NCI-H526 treated with DMSO at 0.1 percent for 48 hours (cell line): ENCODE results near the gene SLC6A3.

Experiments
- DNase-seq: peaks from one replicate; lab custom pipeline; 2025; lab: John Stamatoyannopoulos, UW

The SLC6A3 gene

GRCh38 chr5:1445313-1445688 is at the start of gene SLC6A3:
TSS of gene SLC6A3 (minus strand) at chr5:1445440. CDS start at chr5:1443197, 2,243 bp downstream.
- DNase-seq = no peak

- no peak for DNase-seq
These were observed 48.7 kb upstream of the SLC6A3 start for GRCh38 chr5:1493941-1494340.

DNA sequence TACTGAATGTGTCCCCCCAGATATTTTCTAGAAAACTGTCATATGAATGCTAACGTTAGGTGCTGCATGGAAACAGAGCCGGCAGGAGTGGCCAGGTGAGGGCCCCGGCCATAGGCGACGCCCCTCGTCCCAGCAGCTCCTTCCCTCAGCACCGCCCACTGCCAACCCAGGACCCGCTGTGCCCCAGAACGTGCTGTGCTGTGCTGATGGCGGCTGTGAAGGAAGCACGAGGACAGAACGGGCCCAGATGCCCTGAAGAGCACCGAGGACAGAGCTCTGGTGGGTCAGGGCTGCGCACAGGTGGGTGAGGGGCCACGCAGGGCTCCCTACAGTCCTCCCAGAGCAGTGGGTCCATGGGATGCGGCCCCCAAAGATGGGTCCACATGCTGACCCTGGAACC is 48.2 kb upstream of the SLC6A3 start:
- DNase-seq = no peak

DNA sequence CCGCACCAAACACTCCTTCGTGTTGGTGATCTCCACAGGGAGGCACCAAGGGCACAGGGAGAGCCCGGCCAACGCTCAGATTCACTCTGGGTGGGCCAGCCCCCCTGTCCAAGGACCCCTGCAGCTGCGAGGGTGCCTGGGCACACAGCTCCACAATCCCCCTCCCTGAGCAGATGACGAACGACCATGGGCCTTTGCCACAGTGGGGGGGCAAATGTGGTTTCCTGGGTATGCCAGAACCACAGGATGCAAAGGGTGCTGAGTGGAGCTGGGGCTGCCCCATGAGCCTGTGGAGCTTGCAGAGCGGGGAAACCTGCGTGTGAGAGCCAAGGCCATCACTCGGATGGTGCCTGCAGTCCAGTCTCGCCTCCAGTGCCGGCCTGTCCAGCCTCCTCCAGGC is 47.5 kb upstream of the SLC6A3 start:
- no peak for DNase-seq

- DNase-seq = no peak
These were observed 45.1 kb upstream of the SLC6A3 start for GRCh38 chr5:1490376-1490775.

GRCh38 chr5:1489754-1490153 is 44.5 kb upstream of the SLC6A3 start:
- DNase-seq = no peak

GRCh38 chr5:1488882-1489680 is 43.8 kb upstream of the SLC6A3 start:
- no peak for DNase-seq

DNA sequence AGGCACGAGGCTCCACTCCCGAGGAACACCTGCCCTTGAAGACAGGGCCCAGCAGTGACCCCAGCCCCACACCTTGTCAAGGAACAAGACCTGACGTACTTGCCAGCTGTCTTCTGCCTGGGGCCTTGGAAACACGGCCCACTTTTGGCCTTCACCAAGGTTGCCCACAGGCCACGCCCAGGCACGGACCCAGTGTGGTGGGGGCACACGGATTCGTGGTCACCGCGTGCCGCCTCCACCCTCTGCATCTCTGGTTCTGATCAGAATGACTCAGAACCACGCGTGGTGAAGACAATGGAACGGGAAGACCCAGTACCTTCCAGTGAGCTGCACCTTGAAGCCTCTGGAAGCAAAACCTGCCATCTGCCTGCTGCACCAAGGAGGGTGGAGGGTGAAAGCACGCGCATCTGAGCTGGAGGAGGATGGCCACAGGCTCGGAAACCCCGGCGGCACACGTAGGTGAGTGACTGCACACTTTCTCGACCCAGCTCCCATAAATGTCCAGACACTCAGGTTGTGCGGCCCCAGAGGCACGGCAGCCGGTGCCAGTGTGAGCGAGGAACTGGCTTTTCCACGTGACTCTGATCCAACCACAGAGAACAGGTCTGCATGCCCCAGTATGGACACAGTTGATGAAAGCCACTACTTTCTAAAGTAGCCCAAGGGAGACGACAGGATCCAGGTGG is 42.0 kb upstream of the SLC6A3 start:
- no peak for DNase-seq

DNA sequence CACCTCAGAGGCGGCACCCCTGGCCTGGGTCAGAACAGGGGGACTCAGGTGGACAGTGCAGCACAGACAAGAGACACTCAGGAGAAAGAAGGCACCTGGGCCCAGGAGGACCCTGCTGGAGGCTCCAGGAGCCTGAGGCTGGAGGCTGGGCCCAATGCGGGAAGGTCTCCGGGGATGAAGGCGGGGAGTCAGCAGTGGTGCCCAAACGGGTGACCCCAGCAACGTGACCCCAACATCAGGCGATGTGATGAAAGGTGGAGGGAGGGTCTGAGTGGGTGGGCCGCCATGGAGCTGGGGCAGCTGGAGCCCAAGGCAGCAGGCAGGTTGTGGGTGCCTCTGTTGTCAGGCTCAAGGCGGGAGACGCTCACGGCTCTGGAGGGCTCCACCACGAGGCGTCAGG is 41.0 kb upstream of the SLC6A3 start:
- no peak for DNase-seq

- no peak for DNase-seq
These were observed 40.4 kb upstream of the SLC6A3 start for GRCh38 chr5:1485579-1486118.

DNA sequence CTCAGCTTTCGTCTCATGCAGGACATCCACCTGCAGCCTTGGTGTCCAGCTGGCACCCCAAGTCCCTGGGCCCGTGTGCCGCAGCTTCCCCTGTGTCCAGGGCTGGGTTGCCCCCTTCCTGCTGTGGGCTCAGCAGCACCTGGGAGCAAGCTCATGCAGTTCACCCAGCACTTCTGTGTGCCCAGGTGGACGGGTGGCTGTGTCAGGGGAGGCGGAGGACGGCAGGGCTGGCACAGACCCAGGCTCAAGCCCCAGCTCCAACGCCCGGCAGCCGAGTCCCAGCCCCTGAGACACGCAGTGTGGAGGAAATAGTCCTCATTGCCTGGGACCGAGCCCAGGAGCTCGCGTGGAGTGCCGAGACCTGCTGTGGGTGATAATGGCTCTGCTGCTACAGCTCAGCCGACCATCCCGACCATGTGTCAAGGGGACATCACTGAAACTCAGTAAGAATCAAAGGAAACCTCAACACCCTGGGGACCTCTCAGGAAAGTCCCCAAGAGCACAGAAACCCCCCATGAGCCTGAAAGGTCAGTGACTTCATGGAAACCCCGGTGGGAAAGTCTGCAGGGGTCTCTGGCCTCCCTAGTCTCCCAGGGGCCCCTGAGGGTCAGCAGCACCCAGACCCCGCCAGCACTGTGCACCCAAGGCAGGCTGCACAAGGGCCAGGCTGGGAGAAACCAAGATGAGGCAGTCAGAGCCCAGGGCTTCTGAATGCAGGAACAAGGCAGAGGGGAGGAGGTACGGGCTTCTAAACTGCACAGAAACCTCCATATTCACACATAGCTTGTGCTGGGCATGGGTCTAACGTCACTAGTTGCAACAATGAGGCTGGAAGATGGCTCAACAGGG is 39.7 kb upstream of the SLC6A3 start:
- no peak for DNase-seq

GRCh38 chr5:1483856-1484729 is 38.9 kb upstream of the SLC6A3 start:
- no peak for DNase-seq

DNA sequence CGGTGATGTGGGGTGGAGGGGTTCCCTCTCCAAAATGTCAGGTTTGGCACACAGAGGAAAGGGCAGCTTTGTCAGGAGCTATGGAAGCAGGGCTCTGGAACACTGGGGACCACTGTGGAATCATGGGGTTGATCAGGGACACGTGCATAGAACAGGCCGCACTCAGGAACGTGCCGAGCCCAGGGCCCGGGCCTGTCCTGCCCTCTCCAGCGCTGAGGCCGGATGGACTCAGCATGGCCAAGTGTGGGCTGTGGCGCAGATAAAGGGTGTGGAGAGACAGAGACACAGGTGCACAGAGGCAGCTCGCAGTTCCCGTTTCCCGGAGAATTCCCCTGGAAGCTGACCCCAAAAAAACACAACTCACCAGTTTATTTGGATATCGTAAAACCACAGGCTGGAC is 37.8 kb upstream of the SLC6A3 start:
- no peak for DNase-seq

DNA sequence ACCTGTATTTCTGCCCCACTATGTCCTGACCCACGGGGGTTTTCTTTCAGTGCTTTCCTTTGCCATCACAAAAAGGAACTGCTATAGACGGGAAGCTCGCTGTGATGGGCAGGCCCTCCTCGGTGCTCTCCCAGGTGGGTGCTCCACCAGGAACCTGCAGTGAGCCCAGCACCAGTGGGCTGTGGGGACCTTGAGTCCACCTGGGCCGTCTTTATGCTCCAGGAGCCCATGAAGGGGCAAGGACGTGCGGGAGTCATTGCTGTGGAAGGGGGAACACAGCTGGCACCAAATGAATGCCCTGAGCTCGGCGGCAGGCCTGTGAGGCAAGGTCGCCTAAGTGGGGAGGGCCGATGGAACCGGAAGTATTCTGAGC is 36.7 kb upstream of the SLC6A3 start:
- no peak for DNase-seq

- no peak for DNase-seq
These were observed 36.2 kb upstream of the SLC6A3 start for GRCh38 chr5:1481266-1481958.

DNA sequence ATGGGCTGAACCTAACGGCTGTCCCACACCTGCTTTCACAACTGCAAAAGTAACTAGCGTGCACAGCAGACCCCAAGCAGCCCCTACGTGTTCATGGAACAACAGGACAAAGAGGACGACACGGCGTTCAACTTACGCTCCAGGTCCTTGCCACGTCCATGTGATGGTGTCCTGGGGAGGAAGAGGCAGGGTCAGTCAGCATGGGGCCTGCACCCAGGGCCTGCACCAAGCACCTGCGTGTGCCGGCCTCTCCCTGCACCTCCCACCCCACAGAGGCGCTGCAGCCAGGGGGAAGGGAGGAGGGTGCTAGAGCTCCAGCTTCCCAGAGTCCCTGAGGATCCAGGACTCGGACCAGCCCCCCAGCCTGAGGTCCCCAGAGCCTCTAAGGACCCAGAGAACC is 35.6 kb upstream of the SLC6A3 start:
- DNase-seq = no peak

GRCh38 chr5:1480217-1480616 is 35.0 kb upstream of the SLC6A3 start:
- no peak for DNase-seq

DNA sequence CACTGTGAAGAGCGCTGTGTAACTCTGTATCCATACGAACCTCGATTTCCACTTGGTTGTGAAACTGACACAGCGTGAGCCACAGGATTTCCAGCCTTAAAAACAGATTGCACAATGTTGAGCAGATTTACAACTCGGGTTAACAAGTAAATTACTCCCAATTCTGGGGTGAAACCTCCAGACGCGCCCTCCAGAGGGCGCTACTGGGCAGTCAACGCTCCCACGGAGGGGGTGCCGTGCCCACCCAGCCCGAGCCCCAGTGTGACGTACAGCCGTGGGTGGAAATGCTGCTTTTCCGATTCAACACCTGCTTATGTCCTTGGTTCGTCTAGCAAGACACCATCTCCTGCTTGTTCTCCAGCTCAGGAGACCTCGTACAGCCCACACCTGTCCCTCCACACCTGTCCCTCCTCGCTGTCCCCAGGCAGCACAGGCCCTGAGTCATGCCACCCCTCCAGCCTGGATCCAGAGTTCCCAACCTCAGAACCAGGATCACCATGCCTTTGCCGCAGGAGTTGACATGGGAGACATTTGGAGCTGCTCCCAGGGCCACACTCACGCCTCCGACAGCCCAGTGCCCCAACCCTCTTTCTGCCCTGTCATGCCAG is 34.4 kb upstream of the SLC6A3 start:
- no peak for DNase-seq

- no peak for DNase-seq
These were observed 33.8 kb upstream of the SLC6A3 start for GRCh38 chr5:1479066-1479465.

DNA sequence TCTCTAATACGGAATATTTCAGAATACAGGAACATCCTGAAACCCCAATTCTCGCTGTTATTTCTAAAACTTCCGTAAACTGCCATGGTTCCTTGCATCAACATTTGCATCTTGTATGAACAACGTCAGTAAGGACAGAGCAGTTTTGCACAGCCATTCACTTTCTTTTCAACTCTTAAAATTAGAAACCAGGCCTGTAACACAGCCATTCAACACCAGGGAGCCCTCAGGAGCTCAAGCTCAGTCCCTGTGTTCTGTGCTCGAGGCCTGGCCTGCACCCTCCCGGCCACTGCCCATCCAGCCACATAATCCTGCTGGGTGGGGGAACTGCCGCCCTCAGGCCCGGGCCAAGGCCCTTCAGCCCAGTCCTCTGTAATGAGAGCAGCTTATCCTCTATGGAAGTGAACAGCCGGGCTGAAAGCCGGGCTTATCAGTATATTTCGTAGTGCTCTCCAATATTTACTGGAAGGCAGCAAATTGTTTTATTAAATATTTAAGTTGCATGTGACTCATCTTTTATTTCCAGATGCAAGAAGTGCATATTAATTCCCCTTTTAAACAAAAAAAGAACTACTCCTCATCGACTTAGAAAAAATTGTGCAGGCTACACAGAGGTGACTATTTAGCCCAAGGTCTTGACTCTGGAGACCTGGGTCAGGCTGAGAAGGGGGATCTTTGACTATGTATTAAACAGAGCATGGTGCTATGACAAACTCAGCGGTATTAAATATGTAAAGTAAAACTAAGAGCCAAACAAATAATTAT is 33.2 kb upstream of the SLC6A3 start:
- no peak for DNase-seq
